SK-N-SH (cell line): ENCODE measurements around the gene TNPO2.

Source experiments
- CTCF ChIP-seq: fragments of 200-600 bp; sonication (generic); IDR thresholded peaks from 2 replicates; pipeline ENCODE4 v1.6.1; 2017; ENCODE audit warnings: antibody characterized with exemption, mild to moderate bottlenecking, moderate library complexity
- RFX5 ChIP-seq: IDR thresholded peaks from 2 replicates; pipeline ENCODE4 v1.6.1; 2012; ENCODE audit warnings: mild to moderate bottlenecking, improper control_type of control experiment, low read length

GRCh38 chr19:12723381-12723640, 421 bp downstream of the TNPO2 start:
- TF ChIP-seq RFX5 = no peak
- no peak for TF ChIP-seq CTCF
